ENCODE data around the gene APEX1. TPM values are rescaled to one million over a fixed set of nuclear protein-coding genes. Genes with fewer than 3 reads are reported as not detected.

The APEX1 gene
- total RNA-seq, 1 experiment from 2014 or later, result 235 TPM

DNA sequence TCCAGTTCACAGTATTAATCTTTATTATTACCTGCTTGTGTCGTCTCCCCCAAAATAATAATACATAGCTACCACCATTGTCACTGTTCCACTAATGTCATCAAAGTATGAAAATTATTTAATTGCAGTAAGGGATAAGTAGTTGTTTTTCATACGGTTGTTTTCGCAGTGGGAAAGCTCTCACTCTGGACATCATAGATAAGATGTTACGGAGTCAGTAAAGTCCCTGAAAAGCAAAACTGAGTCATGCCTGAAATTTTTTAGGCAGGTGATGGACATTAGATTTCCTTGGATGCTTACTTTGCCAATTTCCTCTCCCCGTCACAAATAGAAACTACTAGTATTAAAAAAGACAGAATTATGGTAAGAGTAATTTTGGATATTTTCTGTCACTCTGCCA is 27.4 kb downstream of the APEX1 start:
- intact Hi-C loops (cut with micrococcal nuclease), result no loop called here
- Histone ChIP-seq H3K36me3 (ENCODE audit: control insufficient read depth in 1 of 2, insufficient read depth in 2 of 2, low read length in 2 of 2) (peaks cover 3 to 4% of the 10 kb centered on the region in 2 experiments; a peak in 2 of 4 replicates), H3K4me2 (ENCODE audit: low read length) (no peak overlapping the region), H4K20me1 (ENCODE audit: insufficient read depth) (no peaks in the 10 kb centered on the region), H3K4me1 (ENCODE audit: control insufficient read depth in 1 of 2, insufficient read depth in 2 of 2, low read length in 2 of 2) (no peaks in the 10 kb centered on the region), H3K27me3 (ENCODE audit: insufficient read depth, low read length) (no peaks in the 10 kb centered on the region), H3K9me2 (ENCODE audit: insufficient read depth) (no peaks in the 10 kb centered on the region), H3K27ac (ENCODE audit: low read depth, low read length) (no peak overlapping the region), H3K4me3 (replicated peaks in 1 of 2; ENCODE audit: low read depth in 1 of 2, low read length in 2 of 2) (no peak overlapping the region), H3K79me2 (ENCODE audit: insufficient read depth, low read length) (no peaks in the 10 kb centered on the region), H2AFZ (ENCODE audit: low read depth, low read length, poor library complexity, severe bottlenecking) (no peak overlapping the region), H3K9ac (ENCODE audit: low read length) (no peak overlapping the region), H3K9me3 (ENCODE audit: control insufficient read depth in 1 of 2, insufficient read depth in 1 of 2, low read depth in 1 of 2, low read length in 2 of 2) (no peaks in the 10 kb centered on the region)
- TF ChIP-seq, protein P1, sequence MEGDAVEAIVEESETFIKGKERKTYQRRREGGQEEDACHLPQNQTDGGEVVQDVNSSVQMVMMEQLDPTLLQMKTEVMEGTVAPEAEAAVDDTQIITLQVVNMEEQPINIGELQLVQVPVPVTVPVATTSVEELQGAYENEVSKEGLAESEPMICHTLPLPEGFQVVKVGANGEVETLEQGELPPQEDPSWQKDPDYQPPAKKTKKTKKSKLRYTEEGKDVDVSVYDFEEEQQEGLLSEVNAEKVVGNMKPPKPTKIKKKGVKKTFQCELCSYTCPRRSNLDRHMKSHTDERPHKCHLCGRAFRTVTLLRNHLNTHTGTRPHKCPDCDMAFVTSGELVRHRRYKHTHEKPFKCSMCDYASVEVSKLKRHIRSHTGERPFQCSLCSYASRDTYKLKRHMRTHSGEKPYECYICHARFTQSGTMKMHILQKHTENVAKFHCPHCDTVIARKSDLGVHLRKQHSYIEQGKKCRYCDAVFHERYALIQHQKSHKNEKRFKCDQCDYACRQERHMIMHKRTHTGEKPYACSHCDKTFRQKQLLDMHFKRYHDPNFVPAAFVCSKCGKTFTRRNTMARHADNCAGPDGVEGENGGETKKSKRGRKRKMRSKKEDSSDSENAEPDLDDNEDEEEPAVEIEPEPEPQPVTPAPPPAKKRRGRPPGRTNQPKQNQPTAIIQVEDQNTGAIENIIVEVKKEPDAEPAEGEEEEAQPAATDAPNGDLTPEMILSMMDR (IDR thresholded peaks at IDR 0.05 in 2 of 3, conservative IDR thresholded peaks at IDR 0.05 in 1 of 3; ENCODE audit: borderline replicate concordance in 1 of 3, insufficient read depth in 1 of 3, low read depth in 2 of 3, low read length in 2 of 3), result no peak
- TF ChIP-seq YY1 (IDR thresholded peaks at IDR 0.05; ENCODE audit: extremely low read depth, insufficient replicate concordance, low read depth, low read length) (no peak), EZH2 (IDR thresholded peaks at IDR 0.05) (no peak), CBX3 (IDR thresholded peaks at IDR 0.05; ENCODE audit: low read depth) (no peak), ZFX (IDR thresholded peaks at IDR 0.05) (no peak), JUND (IDR thresholded peaks at IDR 0.05) (no peak)
- ChIA-PET CTCF (no interaction called here), RAD21 (ENCODE audit: low non-redundant PET in 1 of 2, low total read pairs in 2 of 2, uncharacterized antibody in 2 of 2, unreplicated experiment in 2 of 2) (no interaction called here), POLR2A (interaction anchor here (2.4 kb wide), 1 partner anchor 13 kb away, joined by 14 read pairs; the partner anchor contains the start of gene PNP)
- BruUV-seq (replicated peaks), result no TSS peak
- ATAC-seq (no peak), DNase-seq (ENCODE audit: low read depth, low spot score) (no peak)

DNA sequence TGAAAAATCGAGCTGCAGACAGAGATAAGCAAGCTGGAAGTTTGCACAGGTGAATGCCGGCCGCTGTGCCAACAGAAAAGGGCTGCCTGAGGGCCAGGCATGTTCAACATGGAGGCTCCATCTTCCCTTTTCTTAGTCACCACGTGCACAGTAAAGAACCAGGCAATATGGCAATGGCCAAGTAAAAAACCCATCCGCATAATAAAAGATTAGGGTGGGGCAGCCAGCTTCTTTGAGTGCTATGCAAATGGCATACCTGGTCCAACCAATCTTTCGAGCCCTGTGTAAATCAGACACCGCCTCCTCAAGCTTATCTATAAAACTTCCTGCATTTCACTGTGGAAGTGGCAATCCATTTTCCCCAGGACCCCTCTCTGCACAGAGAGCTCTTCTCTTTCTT is 30.9 kb downstream of the APEX1 start:
- Histone ChIP-seq H3K9ac (ENCODE audit: low read length) (no peak overlapping the region), H3K27ac (ENCODE audit: low read depth, low read length) (no peak overlapping the region), H3K4me1 (ENCODE audit: control insufficient read depth in 1 of 2, insufficient read depth in 2 of 2, low read length in 2 of 2) (peaks cover 5 to 17% of the 10 kb centered on the region in 2 experiments; a peak in 2 of 4 replicates), H3K27me3 (ENCODE audit: insufficient read depth, low read length) (no peaks in the 10 kb centered on the region), H4K20me1 (ENCODE audit: insufficient read depth) (no peaks in the 10 kb centered on the region), H3K9me2 (ENCODE audit: insufficient read depth) (no peaks in the 10 kb centered on the region), H3K9me3 (ENCODE audit: control insufficient read depth in 1 of 2, insufficient read depth in 1 of 2, low read depth in 1 of 2, low read length in 2 of 2) (no peaks in the 10 kb centered on the region), H3K4me3 (replicated peaks in 1 of 2; ENCODE audit: low read depth in 1 of 2, low read length in 2 of 2) (no peak overlapping the region), H2AFZ (ENCODE audit: low read depth, low read length, poor library complexity, severe bottlenecking) (no peak overlapping the region), H3K4me2 (ENCODE audit: low read length) (no peak overlapping the region), H3K36me3 (ENCODE audit: control insufficient read depth in 1 of 2, insufficient read depth in 2 of 2, low read length in 2 of 2) (no peaks in the 10 kb centered on the region), H3K79me2 (ENCODE audit: insufficient read depth, low read length) (no peaks in the 10 kb centered on the region)
- intact Hi-C loops (cut with micrococcal nuclease), result no loop called here
- BruUV-seq (replicated peaks), result no TSS peak
- ChIA-PET RAD21 (ENCODE audit: low non-redundant PET in 1 of 2, low total read pairs in 2 of 2, uncharacterized antibody in 2 of 2, unreplicated experiment in 2 of 2) (no interaction called here), CTCF (interaction anchor here (1.0 kb wide), 1 partner anchor 13 kb away, joined by 4 read pairs; no protein-coding TSS in a partner anchor), POLR2A (interaction anchor here (2.9 kb wide), 1 partner anchor 16 kb away, joined by 8 read pairs; the partner anchor contains the start of gene PNP)
- ATAC-seq, result no peak
- TF ChIP-seq ELF1 (IDR thresholded peaks at IDR 0.05; ENCODE audit: borderline replicate concordance, low read depth) (no peak), ZFX (IDR thresholded peaks at IDR 0.05) (no peak), POLR2A (IDR thresholded peaks at IDR 0.05; ENCODE audit: borderline replicate concordance, extremely low read depth, insufficient read depth, insufficient read length) (no peak), EGR1 (IDR thresholded peaks at IDR 0.05; ENCODE audit: low read depth) (no peak), RAD21 (IDR thresholded peaks at IDR 0.05; ENCODE audit: low read depth) (no peak), ZNF274 (IDR thresholded peaks at IDR 0.05; ENCODE audit: low read depth, low read length) (no peak), CBX3 (IDR thresholded peaks at IDR 0.05; ENCODE audit: low read depth) (no peak), FOSL1 (IDR thresholded peaks at IDR 0.05; ENCODE audit: low read depth) (no peak), CEBPB (IDR thresholded peaks at IDR 0.05; ENCODE audit: low read depth) (no peak)
- TF ChIP-seq, protein P2, sequence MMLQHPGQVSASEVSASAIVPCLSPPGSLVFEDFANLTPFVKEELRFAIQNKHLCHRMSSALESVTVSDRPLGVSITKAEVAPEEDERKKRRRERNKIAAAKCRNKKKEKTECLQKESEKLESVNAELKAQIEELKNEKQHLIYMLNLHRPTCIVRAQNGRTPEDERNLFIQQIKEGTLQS (IDR thresholded peaks at IDR 0.05), result no peak
- TF ChIP-seq, protein P1 (IDR thresholded peaks at IDR 0.05 in 2 of 3, conservative IDR thresholded peaks at IDR 0.05 in 1 of 3; ENCODE audit: borderline replicate concordance in 1 of 3, insufficient read depth in 1 of 3, low read depth in 2 of 3, low read length in 2 of 3), result no peak
- DNase-seq (ENCODE audit: low read depth, low spot score), result no peak
